AG04450 (cell line): ENCODE measurements around the gene FPR2. TPM values are rescaled to one million over a fixed set of nuclear protein-coding genes. Genes with fewer than 3 reads are reported as not detected.

Source experiments
- CTCF ChIA-PET: fragments of 300-600, 350-600 bp; formaldehyde crosslinking; extraction: SDS; loops from one replicate; lab custom pipeline; 2022; ENCODE audit warnings: antibody characterized with exemption, inconsistent platforms; lab: Charles Lee
- POLR2A ChIA-PET: fragments of 350-600 bp; formaldehyde crosslinking; extraction: SDS; loops from one replicate; lab custom pipeline; 2021; ENCODE audit warnings: antibody characterized with exemption, inconsistent platforms; lab: Yijun Ruan, JAX
- DNase-seq: peaks from one replicate; pipeline ENCODE4 v3.0.0-alpha.2; 2011; ENCODE audit warnings: low read depth, low spot score
- H3K27ac ChIP-seq: one replicate; pipeline ENCODE4 v1.5.1; 2012; ENCODE audit warnings: low read depth, low read length, control low read depth
- H3K27me3 ChIP-seq: one replicate; pipeline ENCODE4 v1.6.0; 2012; ENCODE audit warnings: low read length; ENCODE audit not compliant: control insufficient read depth, insufficient read depth
- H3K4me3 ChIP-seq: 2 replicates; pipeline ENCODE4 v1.5.1; 2011; ENCODE audit warnings: mild to moderate bottlenecking, low read depth, low read length, control low read depth
- H3K9me3 ChIP-seq: 2 replicates; pipeline ENCODE4 v1.5.1; 2012; ENCODE audit warnings: low read length; ENCODE audit not compliant: control insufficient read depth, insufficient read depth
- polyA plus RNA-seq: library from polyadenylated mRNA; depleted of rRNA; stranded (reverse); fragments of >200 nt; gene quantifications from 2 replicates; pipeline ENCODE4 v1.2.3, GENCODE V29; 2011
- TF ChIP-seq, protein P1 (sequence below): IDR thresholded peaks from 2 replicates; pipeline ENCODE4 v1.5.1; 2011; ENCODE audit warnings: low read depth, low read length, control low read depth, inconsistent platforms

Gene FPR2
- polyA plus RNA-seq, 1 experiment: not detected

DNA sequence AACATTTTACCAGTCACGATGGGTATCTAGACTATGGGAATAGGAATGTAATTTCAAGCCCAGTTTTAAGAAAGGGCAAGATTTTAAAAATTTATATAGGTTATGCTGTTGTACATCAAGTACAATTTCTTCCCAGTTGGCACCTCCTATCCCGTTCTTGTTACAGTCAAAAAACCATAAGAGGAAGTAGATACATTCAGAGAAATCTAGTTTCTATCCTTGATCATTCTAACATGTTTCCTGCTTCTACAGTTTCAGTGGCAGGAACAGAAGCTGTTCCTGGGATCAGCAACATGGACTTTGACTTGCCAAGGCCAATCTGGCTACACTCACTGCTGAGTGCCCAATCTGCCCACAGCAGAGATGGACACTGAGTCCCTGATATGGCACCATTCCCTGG, 19.3 kb downstream of the FPR2 start:
- Histone ChIP-seq H3K9me3 (no peaks in the 10 kb centered on the region), H3K27me3 (no peaks in the 10 kb centered on the region), H3K27ac (no peak overlapping the region), H3K4me3 (no peak overlapping the region)
- CTCF ChIA-PET: no interaction called here
- no peak for DNase-seq
- POLR2A ChIA-PET: no interaction called here
- TF ChIP-seq, protein P1, sequence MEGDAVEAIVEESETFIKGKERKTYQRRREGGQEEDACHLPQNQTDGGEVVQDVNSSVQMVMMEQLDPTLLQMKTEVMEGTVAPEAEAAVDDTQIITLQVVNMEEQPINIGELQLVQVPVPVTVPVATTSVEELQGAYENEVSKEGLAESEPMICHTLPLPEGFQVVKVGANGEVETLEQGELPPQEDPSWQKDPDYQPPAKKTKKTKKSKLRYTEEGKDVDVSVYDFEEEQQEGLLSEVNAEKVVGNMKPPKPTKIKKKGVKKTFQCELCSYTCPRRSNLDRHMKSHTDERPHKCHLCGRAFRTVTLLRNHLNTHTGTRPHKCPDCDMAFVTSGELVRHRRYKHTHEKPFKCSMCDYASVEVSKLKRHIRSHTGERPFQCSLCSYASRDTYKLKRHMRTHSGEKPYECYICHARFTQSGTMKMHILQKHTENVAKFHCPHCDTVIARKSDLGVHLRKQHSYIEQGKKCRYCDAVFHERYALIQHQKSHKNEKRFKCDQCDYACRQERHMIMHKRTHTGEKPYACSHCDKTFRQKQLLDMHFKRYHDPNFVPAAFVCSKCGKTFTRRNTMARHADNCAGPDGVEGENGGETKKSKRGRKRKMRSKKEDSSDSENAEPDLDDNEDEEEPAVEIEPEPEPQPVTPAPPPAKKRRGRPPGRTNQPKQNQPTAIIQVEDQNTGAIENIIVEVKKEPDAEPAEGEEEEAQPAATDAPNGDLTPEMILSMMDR: no peak

DNA sequence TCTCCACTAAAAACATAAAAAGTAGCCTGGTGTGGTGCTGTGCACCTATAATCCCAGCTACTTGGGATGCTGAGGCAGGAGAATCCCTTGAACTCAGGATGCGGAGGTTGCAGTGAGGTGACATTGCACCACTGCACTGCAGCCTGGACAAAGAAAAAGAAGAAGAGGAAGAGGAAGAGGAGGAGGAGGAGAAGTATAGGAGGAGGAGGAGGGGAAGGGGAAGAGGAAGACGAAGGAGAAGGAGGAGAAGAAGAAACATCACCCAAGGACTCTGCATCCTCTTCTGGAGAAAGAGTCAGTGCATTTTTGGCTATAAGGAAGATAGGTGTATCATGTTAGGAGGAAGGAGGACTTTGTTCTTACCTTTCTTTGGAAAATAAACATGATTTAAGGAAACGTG, 21.0 kb downstream of the FPR2 start:
- TF ChIP-seq, protein P1: no peak
- Histone ChIP-seq H3K9me3 (no peaks in the 10 kb centered on the region; the same call in 1 of the 2 replicates), H3K4me3 (no peak overlapping the region), H3K27ac (no peak overlapping the region), H3K27me3 (no peaks in the 10 kb centered on the region)
- ChIA-PET CTCF (interaction anchor here (0.6 kb wide), 1 partner anchor 125 kb away, joined by 6 read pairs; no protein-coding TSS in a partner anchor), POLR2A (no interaction called here)
- no peak for DNase-seq

DNA sequence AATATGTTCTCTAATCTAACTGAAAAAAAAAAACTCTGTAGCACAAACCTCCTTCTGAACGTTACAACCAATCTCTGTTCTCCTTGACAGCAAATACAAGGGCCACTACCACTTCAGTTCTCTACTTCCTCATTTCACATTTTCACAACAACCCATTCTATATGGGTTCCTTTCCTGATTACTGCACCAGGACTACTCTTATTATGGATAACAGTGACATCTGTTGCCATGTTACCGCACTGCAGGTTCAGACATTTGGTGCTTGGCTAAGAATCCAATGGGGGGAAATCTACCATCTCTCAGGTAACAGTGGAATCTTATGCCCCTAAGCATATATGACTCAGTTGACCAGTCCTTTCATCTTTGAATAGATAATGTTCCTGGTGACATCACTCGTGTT, 22.4 kb downstream of the FPR2 start:
- ChIA-PET CTCF (no interaction called here), POLR2A (no interaction called here)
- H3K27ac ChIP-seq: no peak overlapping the region
- H3K4me3 ChIP-seq: no peak overlapping the region
- no peak for DNase-seq
- TF ChIP-seq, protein P1: 0 out of 2 replicates have a peak, but pooled peaks have one; percentile 10
- no peaks in the 10 kb centered on the region for H3K27me3 ChIP-seq
- no peaks in the 10 kb centered on the region; the same call in 1 of the 2 replicates for H3K9me3 ChIP-seq

DNA sequence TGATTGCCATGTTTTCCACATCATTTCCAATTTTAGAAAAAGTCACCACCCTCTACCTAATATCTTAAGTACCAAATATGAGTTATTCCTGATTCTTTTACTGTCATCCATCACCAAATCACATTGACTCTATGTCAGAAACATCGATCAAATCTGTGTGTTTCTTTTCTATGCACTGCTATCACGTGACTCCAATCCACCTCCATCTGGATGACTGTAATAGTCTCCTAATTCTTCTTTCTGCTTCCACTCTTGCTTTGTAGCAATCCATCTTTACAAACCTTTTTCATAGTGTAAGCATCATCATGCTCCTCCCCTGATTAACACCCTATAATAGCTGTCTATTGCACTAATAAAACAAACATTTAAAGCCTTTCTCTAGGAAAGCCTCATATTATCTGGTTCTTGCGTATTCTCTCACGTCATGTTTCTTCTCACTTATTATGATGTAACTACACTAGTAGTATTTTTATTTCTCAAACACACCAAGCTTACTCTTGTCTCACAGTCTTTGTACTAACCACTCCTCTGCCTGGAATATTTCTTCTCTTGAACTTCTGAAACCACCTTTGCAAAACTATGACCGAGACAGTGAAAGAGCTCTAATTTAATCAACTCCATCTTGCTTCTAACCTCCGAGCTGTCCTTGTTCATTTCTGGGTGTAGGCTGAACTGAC, 23.3 kb downstream of the FPR2 start:
- ChIA-PET POLR2A (no interaction called here), CTCF (no interaction called here)
- TF ChIP-seq, protein P1: no peak
- no peak overlapping the region for H3K27ac ChIP-seq
- no peak overlapping the region for H3K4me3 ChIP-seq
- DNase-seq: no peak
- H3K9me3 ChIP-seq: no peaks in the 10 kb centered on the region; the same call in none of the 2 replicates
- no peaks in the 10 kb centered on the region for H3K27me3 ChIP-seq

DNA sequence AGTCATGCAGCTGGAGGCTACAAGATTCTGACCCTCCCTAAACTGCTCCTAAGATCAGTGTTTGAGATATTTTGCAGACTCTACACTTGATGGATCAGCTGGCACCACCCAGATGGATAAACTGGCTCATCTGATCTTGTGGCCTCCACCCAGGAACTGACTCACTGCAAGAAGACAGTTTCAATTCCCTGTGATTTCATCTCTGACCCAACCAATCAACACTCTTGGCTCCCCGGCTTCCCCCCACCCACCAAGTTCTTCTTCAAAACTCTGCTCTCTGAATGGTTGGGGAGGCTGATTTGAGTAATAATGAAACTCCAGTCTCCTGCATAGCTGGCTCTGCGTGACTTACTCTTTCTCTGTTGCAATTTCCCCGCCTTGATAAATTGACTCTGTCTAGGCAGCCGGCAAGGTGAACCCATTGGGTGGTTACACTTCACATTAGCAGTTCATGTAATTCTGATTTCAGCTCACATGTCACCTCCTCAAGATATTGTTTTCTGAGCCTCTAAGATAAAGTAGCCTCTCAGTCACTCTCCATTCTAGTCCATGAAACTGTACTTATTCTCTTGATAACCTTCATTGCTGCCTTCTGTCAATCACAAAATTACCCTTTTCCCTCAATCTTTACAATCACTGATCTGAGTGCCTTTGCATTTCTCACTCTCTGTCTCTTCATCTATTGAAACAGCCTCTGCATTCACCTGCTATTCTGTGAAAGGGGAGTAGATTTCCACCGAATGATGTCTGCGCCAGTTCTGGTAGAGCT, 24.1 kb downstream of the FPR2 start:
- no peak for DNase-seq
- TF ChIP-seq, protein P1: no peak
- Histone ChIP-seq H3K9me3 (peaks cover 4% of the 10 kb centered on the region), H3K4me3 (no peak overlapping the region), H3K27ac (no peak overlapping the region), H3K27me3 (no peaks in the 10 kb centered on the region)
- POLR2A ChIA-PET: no interaction called here
- CTCF ChIA-PET: no interaction called here
